H1 (cell line): ENCODE results near the gene JPT2. TPM values are rescaled to one million over a fixed set of nuclear protein-coding genes. Genes with fewer than 3 reads are reported as not detected.

Experiments used
- CTCF ChIA-PET: fragments of 300-600 bp; sonication (Branson Sonifier 250); formaldehyde crosslinking; loops from one replicate; lab custom pipeline; 2021; ENCODE audit not compliant: partially characterized antibody; lab: Charles Lee
- POLR2A ChIA-PET: fragments of 300-600 bp; sonication (Branson Sonifier 250); formaldehyde crosslinking; loops from one replicate; lab custom pipeline; 2021; ENCODE audit warnings: inconsistent platforms; ENCODE audit not compliant: partially characterized antibody; lab: Charles Lee
- DNase-seq, 2 experiments: peaks; one replicate each; pipeline versions ENCODE4 v3.0.0 to v3.0.0-alpha.2; 2010 to 2022; ENCODE audit warnings: low spot score in 2 of 2, low read depth in 1 of 2, mixed read lengths in 1 of 2
- FAIRE-seq: peaks from 2 replicates; lab custom pipeline; 2011; peaks lifted over from hg19 to GRCh38; lab: Jason Lieb, UNC
- H2AFZ ChIP-seq: 2 replicates; pipeline ENCODE4 v1.8.1; 2012; ENCODE audit warnings: low read length, inconsistent platforms
- H2AK5ac ChIP-seq: 2 replicates; pipeline ENCODE4 v1.6.1; 2013; ENCODE audit warnings: low read depth, low read length
- H2BK120ac ChIP-seq: replicated peaks from 2 replicates; pipeline ENCODE3; 2013; ENCODE audit warnings: low read depth, low read length, inconsistent platforms
- H2BK12ac ChIP-seq: 2 replicates; pipeline ENCODE4 v1.6.1; 2013; ENCODE audit warnings: low read depth, low read length
- H2BK15ac ChIP-seq: 2 replicates; pipeline ENCODE4 v1.6.1; 2013; ENCODE audit warnings: low read length
- H2BK20ac ChIP-seq: 2 replicates; pipeline ENCODE4 v1.6.1; 2013; ENCODE audit warnings: low read length
- H2BK5ac ChIP-seq: 2 replicates; pipeline ENCODE4 v1.6.1; 2013; ENCODE audit warnings: low read depth, low read length
- H3K14ac ChIP-seq: 2 replicates; pipeline ENCODE4 v1.6.1; 2013; ENCODE audit warnings: inconsistent platforms; ENCODE audit not compliant: insufficient read length
- H3K18ac ChIP-seq: 2 replicates; pipeline ENCODE4 v1.6.1; 2013; ENCODE audit warnings: low read length; ENCODE audit errors: extremely low read depth
- H3K23ac ChIP-seq: 2 replicates; pipeline ENCODE4 v1.6.1; 2013; ENCODE audit warnings: inconsistent platforms; ENCODE audit not compliant: insufficient read length
- H3K23me2 ChIP-seq: 2 replicates; pipeline ENCODE4 v1.6.1; 2013; ENCODE audit warnings: low read depth, low read length
- H3K27ac ChIP-seq: 2 replicates; pipeline ENCODE4 v1.6.1; 2011; ENCODE audit warnings: low read depth, low read length, inconsistent platforms
- H3K27me3 ChIP-seq, 4 experiments: replicated peaks in 1 of 4; 1 replicate in 1 of 4; 2 replicates in 3 of 4; pipeline versions ENCODE4 v1.6.1 to v1.8.1; 2011 to 2013; ENCODE audit warnings: low read length in 3 of 4, mild to moderate bottlenecking in 3 of 4, inconsistent platforms in 2 of 4, mixed read lengths in 2 of 4, moderate library complexity in 1 of 4; ENCODE audit not compliant: control insufficient read depth in 3 of 4, insufficient read depth in 3 of 4; ENCODE audit errors: extremely low read depth in 1 of 4
- H3K36me3 ChIP-seq, 4 experiments: 2 replicates each; pipeline versions ENCODE4 v1.6.1 to v1.8.1; 2011 to 2013; ENCODE audit warnings: mild to moderate bottlenecking in 4 of 4, low read length in 3 of 4, moderate library complexity in 2 of 4, control low read depth in 1 of 4, inconsistent platforms in 1 of 4; ENCODE audit not compliant: insufficient read depth in 4 of 4, control insufficient read depth in 2 of 4
- H3K4ac ChIP-seq: replicated peaks from 2 replicates; pipeline ENCODE3; 2013; ENCODE audit warnings: low read length, low read depth, mixed read lengths, inconsistent platforms; ENCODE audit not compliant: insufficient read length
- H3K4me1 ChIP-seq, 4 experiments: replicated peaks in 1 of 4; 1 replicate in 1 of 4; 2 replicates in 3 of 4; pipeline versions ENCODE4 v1.6.1 to v1.8.1; 2011 to 2013; ENCODE audit warnings: low read length in 3 of 4, inconsistent platforms in 2 of 4, mixed read lengths in 1 of 4; ENCODE audit not compliant: insufficient read depth in 4 of 4, control insufficient read depth in 3 of 4
- H3K4me2 ChIP-seq, 2 experiments: 2 replicates each; pipeline versions ENCODE4 v1.6.1 to v1.8.1; 2011 to 2013; ENCODE audit warnings: low read depth in 2 of 2, low read length in 2 of 2, control low read depth in 1 of 2, inconsistent platforms in 1 of 2, mild to moderate bottlenecking in 1 of 2; ENCODE audit not compliant: insufficient read depth in 1 of 2
- H3K4me3 ChIP-seq, 4 experiments: fragments of 200-600, 300-600 bp in 1 of 4; sonication (generic), shearing (Covaris generic), sonication (Bioruptor Twin) in 1 of 4; 2 replicates each; pipeline versions ENCODE4 v1.5.1 to v1.8.1; 2011 to 2016; ENCODE audit warnings: low read length in 4 of 4, low read depth in 3 of 4, control low read depth in 2 of 4, inconsistent platforms in 2 of 4, mild to moderate bottlenecking in 2 of 4, mixed read lengths in 1 of 4, moderate library complexity in 1 of 4; ENCODE audit not compliant: insufficient read depth in 2 of 4; ENCODE audit errors: extremely low read depth in 1 of 4
- H3K56ac ChIP-seq: replicated peaks from 2 replicates; pipeline ENCODE3; 2013; ENCODE audit warnings: low read depth, mild to moderate bottlenecking, mixed read lengths, low read length, inconsistent platforms; ENCODE audit not compliant: insufficient read length
- H3K79me1 ChIP-seq: 2 replicates; pipeline ENCODE4 v1.6.1; 2013; ENCODE audit warnings: low read depth, low read length, control low read depth
- H3K79me2 ChIP-seq, 2 experiments: 2 replicates each; pipeline versions ENCODE4 v1.6.1 to v1.8.1; 2012 to 2013; ENCODE audit warnings: low read length in 2 of 2, mild to moderate bottlenecking in 2 of 2, inconsistent platforms in 1 of 2; ENCODE audit not compliant: insufficient read depth in 2 of 2, control insufficient read depth in 1 of 2
- H3K9ac ChIP-seq, 4 experiments: replicated peaks in 1 of 4; 1 replicate in 1 of 4; 2 replicates in 3 of 4; pipeline versions ENCODE4 v1.6.1 to v1.8.1; 2011 to 2013; ENCODE audit warnings: low read depth in 3 of 4, low read length in 3 of 4, control low read depth in 2 of 4, mild to moderate bottlenecking in 2 of 4, moderate library complexity in 2 of 4, inconsistent platforms in 1 of 4; ENCODE audit errors: extremely low read depth in 1 of 4
- H3K9me3 ChIP-seq, 2 experiments: 2 replicates each; pipeline versions ENCODE4 v1.6.1 to v1.8.1; 2012 to 2013; ENCODE audit warnings: mild to moderate bottlenecking in 2 of 2, moderate library complexity in 2 of 2, control low read depth in 1 of 2, inconsistent platforms in 1 of 2, low read depth in 1 of 2, low read length in 1 of 2, mixed read lengths in 1 of 2; ENCODE audit not compliant: insufficient read depth in 2 of 2
- H4K20me1 ChIP-seq, 2 experiments: replicated peaks in 1 of 2; 2 replicates each; pipeline versions ENCODE3 to v1.8.1; 2011 to 2013; ENCODE audit warnings: inconsistent platforms in 2 of 2, low read length in 2 of 2, mild to moderate bottlenecking in 1 of 2; ENCODE audit not compliant: insufficient read depth in 2 of 2, control insufficient read depth in 1 of 2
- H4K5ac ChIP-seq: 2 replicates; pipeline ENCODE4 v1.6.1; 2013; ENCODE audit warnings: low read length, low read depth, mixed read lengths, inconsistent platforms; ENCODE audit not compliant: insufficient read length
- H4K8ac ChIP-seq: 2 replicates; pipeline ENCODE4 v1.8.0; 2013; ENCODE audit warnings: mild to moderate bottlenecking, moderate library complexity, low read length, inconsistent platforms; ENCODE audit not compliant: insufficient read depth; ENCODE audit errors: extremely low read depth
- H4K91ac ChIP-seq: replicated peaks from 2 replicates; pipeline ENCODE3; 2013; ENCODE audit warnings: low read length, mixed read lengths, inconsistent platforms; ENCODE audit not compliant: insufficient read length
- RAD21 ChIP-seq, 2 experiments: IDR thresholded peaks in 1 of 2; conservative IDR thresholded peaks in 1 of 2; 2 replicates each; pipeline ENCODE4 v1.6.1; 2011; ENCODE audit warnings: low read depth in 2 of 2, low read length in 2 of 2, improper control_type of control experiment in 1 of 2, inconsistent platforms in 1 of 2, mild to moderate bottlenecking in 1 of 2, moderate library complexity in 1 of 2
- WGBS, 2 experiments: shearing (Covaris generic) in 1 of 2; methylation state at CpG; one replicate each; pipeline versions ENCODE4 v1.1.6 to v1.1.7; 2013 to 2015; ENCODE audit warnings: low lambda C conversion rate in 2 of 2, mixed read lengths in 2 of 2, inconsistent platforms in 1 of 2, low coverage in 1 of 2, missing lambda C conversion rate in 1 of 2; ENCODE audit not compliant: insufficient replicate concordance in 2 of 2, insufficient coverage in 1 of 2, insufficient read length in 1 of 2; ENCODE audit errors: extremely low coverage in 1 of 2, missing lambda C conversion rate in 1 of 2; 5-methylcytosine and 5-hydroxymethylcytosine counted together
- polyA plus RNA-seq, 7 experiments: library from polyadenylated mRNA; depleted of rRNA in 3 of 7; stranded (reverse) in 5 of 7; unstranded in 2 of 7; fragments of >200 nt in 5 of 7; fragments of 200-250 nt in 2 of 7; gene quantifications; 1 replicate in 5 of 7; 2 replicates in 1 of 7; 4 replicates in 1 of 7; pipeline versions ENCODE4 v1.2.1 to v1.2.3, GENCODE V29; 2011 to 2013; ENCODE audit warnings: missing spikeins in 2 of 7, mixed read lengths in 2 of 7
- total RNA-seq: library from RNA; stranded (reverse); fragmentation: NEBNext Ultra II Directional; extraction: Animal tissue kit (Norgen Biotek cat#: 25700); gene quantifications from 2 replicates; pipeline ENCODE4 v1.2.1, GENCODE V29; 2021

JPT2 gene
- total and polyA plus RNA-seq, 2 of the 8 experiments (the other 6 are each of a cell fraction or from before 2014, with no cell fraction given), result 67.6 to 197 TPM

DNA sequence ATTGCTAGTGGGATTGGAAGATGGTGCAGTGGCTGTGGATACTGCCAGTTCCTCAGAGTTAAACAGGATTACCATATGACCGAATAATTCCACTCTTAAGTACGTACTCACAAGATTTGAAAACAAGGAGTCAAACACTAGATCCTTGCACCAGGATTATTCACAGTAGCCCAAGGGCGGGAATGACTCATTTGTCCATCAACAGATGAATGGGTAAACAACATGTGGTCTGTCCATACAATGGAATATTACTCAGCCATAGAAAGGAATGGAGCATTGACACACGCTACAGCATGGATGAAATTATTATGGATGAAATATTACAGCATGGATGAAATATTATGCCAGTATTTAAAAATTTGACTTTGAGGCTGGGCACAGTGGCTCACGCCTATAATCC lies 18.8 kb downstream of the JPT2 start:
- WGBS, 2 experiments, result 94% methylated on average over 5 of the region's 5 CpGs; no CpG with 5 or more reads in 1 of the 2 experiments
- Histone ChIP-seq H3K23ac (no peak overlapping the region), H2BK5ac (no peak overlapping the region), H2AK5ac (no peak overlapping the region), H3K4ac (no peak overlapping the region), H3K79me1 (peaks cover 7% of the 10 kb centered on the region; the same call in 1 of the 2 replicates), H4K20me1 (peaks cover 15 to 17% of the 10 kb centered on the region in 2 experiments), H3K18ac (no peak overlapping the region), H4K8ac (no peak overlapping the region), H3K4me1 (no peaks in the 10 kb centered on the region), H3K27ac (no peak overlapping the region), H3K79me2 (peaks cover 0 to 32% of the 10 kb centered on the region in 2 experiments; a peak in 2 of 4 replicates), H3K14ac (no peak overlapping the region), H2BK12ac (no peak overlapping the region), H3K23me2 (no peaks in the 10 kb centered on the region; the same call in 1 of the 2 replicates), H2AFZ (no peak overlapping the region), H2BK20ac (no peak overlapping the region), H3K36me3 (peaks cover 28 to 80% (median 75%) of the 10 kb centered on the region in 4 experiments), H3K4me3 (no peak overlapping the region), H4K5ac (no peak overlapping the region), H3K4me2 (no peak overlapping the region), H3K27me3 (no peaks in the 10 kb centered on the region), H2BK15ac (no peak overlapping the region), H3K56ac (no peak overlapping the region), H3K9me3 (no peaks in the 10 kb centered on the region), H3K9ac (no peak overlapping the region), H4K91ac (no peak overlapping the region), H2BK120ac (no peak overlapping the region)
- POLR2A ChIA-PET, result interaction anchor here (1.4 kb wide), 1 partner anchor 12 kb away, joined by 8 read pairs; no protein-coding TSS in a partner anchor
- CTCF ChIA-PET, result interaction anchor here (1.3 to 1.5 kb wide), 2 partner anchors 9 to 27 kb away, joined by 5 to 7 read pairs; partner anchors contain the start of gene MAPK8IP3
- TF ChIP-seq RAD21 (IDR thresholded peaks at IDR 0.05 in 1 of 2, conservative IDR thresholded peaks at IDR 0.05 in 1 of 2; ENCODE audit: low read depth in 2 of 2, low read length in 2 of 2), result no peak
- FAIRE-seq (no peak), DNase-seq (no peak)
